A549 (cell line): ENCODE measurements around the gene SELENOI. TPM values are rescaled to one million over a fixed set of nuclear protein-coding genes. Genes with fewer than 3 reads are reported as not detected.
"Not testable (repeated sequence)": the region's sequence is repeated elsewhere in the genome, so short reads cannot be mapped to it uniquely, and the experiment has no call there.

Source experiments
- ATAC-seq, 2 experiments: fragments of 200-7000 bp in 1 of 2; fragments of >200 bp in 1 of 2; cut with Nextera tagmentation in 1 of 2; cut with Tn5 transposase in 1 of 2; 3 replicates each; pipeline versions ENCODE4 v1.8.0 to v1.9.1; 2018 to 2020; ENCODE audit warnings: mild to moderate bottlenecking in 1 of 2, moderate library complexity in 1 of 2
- CTCF ChIA-PET: fragments of 300-600 bp; sonication (Branson Sonifier 250); formaldehyde crosslinking; extraction: SDS; loops from one replicate; lab custom pipeline; 2021; ENCODE audit warnings: antibody characterized with exemption, inconsistent platforms; lab: Yijun Ruan, JAX
- POLR2A ChIA-PET: fragments of 350-600 bp; formaldehyde crosslinking; extraction: SDS; loops from one replicate; lab custom pipeline; 2021; ENCODE audit warnings: antibody characterized with exemption, inconsistent platforms; lab: Yijun Ruan, JAX
- DNase-seq, 2 experiments: peaks; one replicate each; pipeline versions ENCODE4 v3.0.0 to v3.0.0-alpha.2; 2011 to 2016; ENCODE audit warnings: low read depth in 1 of 2, low spot score in 1 of 2
- FAIRE-seq: peaks from 2 replicates; lab custom pipeline; 2011; peaks lifted over from hg19 to GRCh38; lab: Jason Lieb, UNC
- H3K27ac ChIP-seq, 2 experiments: fragments of >200 bp; sonication (Bioruptor Twin); formaldehyde crosslinking; 3 replicates each; pipeline ENCODE4 v1.5.1; 2016 to 2017
- H3K4me1 ChIP-seq: fragments of >200 bp; sonication (Bioruptor Twin); formaldehyde crosslinking; 3 replicates; pipeline ENCODE4 v1.6.1; 2016
- H3K4me2 ChIP-seq: fragments of >200 bp; sonication (Bioruptor Twin); formaldehyde crosslinking; 3 replicates; pipeline ENCODE4 v1.6.1; 2016
- H3K4me3 ChIP-seq: fragments of >200 bp; sonication (Bioruptor Twin); formaldehyde crosslinking; 3 replicates; pipeline ENCODE4 v1.5.1; 2016
- H3K9me3 ChIP-seq: fragments of >200 bp; sonication (Bioruptor Twin); formaldehyde crosslinking; 3 replicates; pipeline ENCODE4 v1.6.1; 2016
- CBX8 ChIP-seq: fragments of 200-600 bp; sonication (generic); IDR thresholded peaks from 2 replicates; pipeline ENCODE4 v1.6.1; 2016
- CEBPB ChIP-seq, 2 experiments: fragments of >200 bp in 1 of 2; sonication (Bioruptor Twin) in 1 of 2; formaldehyde crosslinking in 1 of 2; IDR thresholded peaks; 2 replicates each; pipeline ENCODE4 v1.6.1; 2012 to 2016
- EHF ChIP-seq: fragments of 250-450 bp; sonication (Bioruptor Pico); IDR thresholded peaks from 2 replicates; pipeline ENCODE4 v1.5.0; 2020; ENCODE audit warnings: mild to moderate bottlenecking
- EP300 ChIP-seq, 2 experiments: fragments of >200 bp; sonication (Bioruptor Twin); formaldehyde crosslinking; IDR thresholded peaks; 2 replicates in 1 of 2; 3 replicates in 1 of 2; pipeline ENCODE4 v1.6.1; 2016 to 2017
- ESRRA ChIP-seq: fragments of 150-350 bp; IDR thresholded peaks from 2 replicates; pipeline ENCODE4 v1.6.1; 2014; ENCODE audit warnings: mild to moderate bottlenecking, low read length, borderline replicate concordance
- FOSB ChIP-seq: fragments of 250-450 bp; sonication (Bioruptor Pico); IDR thresholded peaks from 2 replicates; pipeline ENCODE4 v1.5.0; 2020; ENCODE audit warnings: mild to moderate bottlenecking, moderate library complexity
- GATA3 ChIP-seq: IDR thresholded peaks from 2 replicates; pipeline ENCODE4 v1.6.1; 2012; ENCODE audit warnings: borderline replicate concordance
- HDAC2 ChIP-seq: fragments of 200-600 bp; sonication (generic); IDR thresholded peaks from 2 replicates; pipeline ENCODE4 v1.6.1; 2016
- POLR2A ChIP-seq: IDR thresholded peaks from 2 replicates; pipeline ENCODE4 v1.6.1; 2012; ENCODE audit warnings: mild to moderate bottlenecking, low read length
- RAD21 ChIP-seq, 2 experiments: fragments of >200 bp in 1 of 2; sonication (Bioruptor Twin) in 1 of 2; formaldehyde crosslinking in 1 of 2; IDR thresholded peaks in 1 of 2; conservative IDR thresholded peaks in 1 of 2; 2 replicates in 1 of 2; 3 replicates in 1 of 2; pipeline ENCODE4 v1.6.1; 2012 to 2018; ENCODE audit warnings: inconsistent platforms in 1 of 2
- RARB ChIP-seq: fragments of 250-450 bp; sonication (Bioruptor Pico); IDR thresholded peaks from 2 replicates; pipeline ENCODE4 v1.8.0; 2021; ENCODE audit warnings: mild to moderate bottlenecking, moderate library complexity
- TFCP2L1 ChIP-seq: fragments of 250-450 bp; sonication (Bioruptor Pico); IDR thresholded peaks from 2 replicates; pipeline ENCODE4 v1.5.0; 2021; ENCODE audit warnings: mild to moderate bottlenecking
- WGBS: methylation state at CpG from one replicate; pipeline ENCODE4 v1.1.6; 2017; ENCODE audit errors: missing lambda C conversion rate; 5-methylcytosine and 5-hydroxymethylcytosine counted together
- polyA plus RNA-seq, 4 experiments: library from polyadenylated mRNA; depleted of rRNA in 3 of 4; stranded (reverse); fragments of >200 nt; fragmentation: RNase III in 1 of 4; extraction: RNeasy Plus Mini Kit Qiagen cat#74134 plus additional on column Dnase treatment in 1 of 4; gene quantifications; 2 replicates in 3 of 4; 3 replicates in 1 of 4; pipeline ENCODE4 v1.2.3, GENCODE V29; 2011 to 2017
- TF ChIP-seq, protein P1 (sequence below): fragments of 250-450 bp; sonication (Bioruptor Pico); IDR thresholded peaks from 2 replicates; pipeline ENCODE4 v1.5.0; 2020; ENCODE audit warnings: low read depth, mild to moderate bottlenecking, moderate library complexity
- TF ChIP-seq, protein P2 (sequence below): IDR thresholded peaks from 2 replicates; pipeline ENCODE4 v1.6.1; 2012; ENCODE audit warnings: low read depth, borderline replicate concordance
- TF ChIP-seq, protein P3 (sequence below): fragments of >200 bp; sonication (Bioruptor Twin); formaldehyde crosslinking; IDR thresholded peaks from 2 replicates; pipeline ENCODE4 v1.6.1; 2016
- TF ChIP-seq, protein P4 (sequence below): fragments of >200 bp; sonication (Bioruptor Twin); formaldehyde crosslinking; IDR thresholded peaks from 3 replicates; pipeline ENCODE4 v1.6.1; 2016

SELENOI gene
- polyA plus RNA-seq, 2 of the 4 experiments (the other 2 are of a cell fraction) = 18.2 to 38.7 TPM

DNA sequence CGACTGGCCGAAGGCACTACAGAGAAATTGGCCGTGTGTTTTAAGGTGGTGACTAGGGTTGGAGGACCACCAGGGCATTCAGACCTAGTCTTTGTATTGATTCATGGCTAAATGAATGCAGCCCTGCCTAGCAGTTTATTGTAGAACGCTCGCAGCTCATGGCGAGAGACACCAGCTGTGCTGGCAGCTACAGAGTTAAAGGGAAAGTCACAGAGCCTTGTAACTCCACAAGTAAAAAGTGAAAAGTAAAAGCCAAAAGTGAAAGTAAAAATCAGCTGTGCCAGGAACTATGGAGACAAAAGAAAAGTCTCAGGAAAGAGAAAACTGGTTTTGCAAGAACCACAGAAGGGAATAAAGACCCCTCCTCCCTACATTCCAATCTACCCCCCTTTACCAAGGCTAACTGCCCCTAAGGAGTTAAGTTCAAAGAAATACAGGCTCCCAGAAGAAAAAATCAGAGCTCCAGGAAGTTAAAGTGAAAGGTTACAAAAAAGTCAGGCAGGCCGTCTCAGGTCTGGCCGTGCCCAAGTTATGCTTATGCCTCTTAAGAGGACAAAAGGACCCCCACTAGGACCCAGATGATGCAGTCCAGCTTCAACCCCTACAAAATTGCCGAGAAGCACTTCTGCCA, 46.4 kb upstream of the SELENOI start:
- Histone ChIP-seq H3K4me3 (no peak overlapping the region), H3K4me2 (peak overlapping the region; percentile 69), H3K4me1 (0 out of 3 replicates have a peak, but pooled peaks cover 3% of the 10 kb centered on the region), H3K27ac (peak overlapping the region; percentile 41 to 64; a peak in 5 of 6 replicates), H3K9me3 (no peaks in the 10 kb centered on the region)
- no peak for FAIRE-seq
- TF ChIP-seq RARB (CRISPR knock-in tag) (no peak), POLR2A (no peak), TFCP2L1 (no peak), CEBPB (IDR thresholded peaks at IDR 0.05) (no peak), HDAC2 (no peak), EP300 (IDR thresholded peaks at IDR 0.05) (no peak), FOSB (CRISPR knock-in tag) (no peak), RAD21 (conservative IDR thresholded peaks at IDR 0.05 in 1 of 2, IDR thresholded peaks at IDR 0.05 in 1 of 2) (no peak)
- TF ChIP-seq, protein P1, sequence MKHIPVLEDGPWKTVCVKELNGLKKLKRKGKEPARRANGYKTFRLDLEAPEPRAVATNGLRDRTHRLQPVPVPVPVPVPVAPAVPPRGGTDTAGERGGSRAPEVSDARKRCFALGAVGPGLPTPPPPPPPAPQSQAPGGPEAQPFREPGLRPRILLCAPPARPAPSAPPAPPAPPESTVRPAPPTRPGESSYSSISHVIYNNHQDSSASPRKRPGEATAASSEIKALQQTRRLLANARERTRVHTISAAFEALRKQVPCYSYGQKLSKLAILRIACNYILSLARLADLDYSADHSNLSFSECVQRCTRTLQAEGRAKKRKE (CRISPR knock-in tag) = no peak
- TF ChIP-seq, protein P2, sequence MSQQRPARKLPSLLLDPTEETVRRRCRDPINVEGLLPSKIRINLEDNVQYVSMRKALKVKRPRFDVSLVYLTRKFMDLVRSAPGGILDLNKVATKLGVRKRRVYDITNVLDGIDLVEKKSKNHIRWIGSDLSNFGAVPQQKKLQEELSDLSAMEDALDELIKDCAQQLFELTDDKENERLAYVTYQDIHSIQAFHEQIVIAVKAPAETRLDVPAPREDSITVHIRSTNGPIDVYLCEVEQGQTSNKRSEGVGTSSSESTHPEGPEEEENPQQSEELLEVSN = no peak
- no peak for ATAC-seq
- CTCF ChIA-PET = interaction anchor here (1.2 to 1.4 kb wide), 2 partner anchors 11 to 14 kb away, joined by 3 read pairs; no protein-coding TSS in a partner anchor
- POLR2A ChIA-PET = interaction anchor here (0.8 kb wide), 1 partner anchor 46 kb away, joined by 3 read pairs; the partner anchor contains the start of gene SELENOI
- no peak for DNase-seq
- WGBS = 59% methylated on average over 9 of the region's 9 CpGs

DNA sequence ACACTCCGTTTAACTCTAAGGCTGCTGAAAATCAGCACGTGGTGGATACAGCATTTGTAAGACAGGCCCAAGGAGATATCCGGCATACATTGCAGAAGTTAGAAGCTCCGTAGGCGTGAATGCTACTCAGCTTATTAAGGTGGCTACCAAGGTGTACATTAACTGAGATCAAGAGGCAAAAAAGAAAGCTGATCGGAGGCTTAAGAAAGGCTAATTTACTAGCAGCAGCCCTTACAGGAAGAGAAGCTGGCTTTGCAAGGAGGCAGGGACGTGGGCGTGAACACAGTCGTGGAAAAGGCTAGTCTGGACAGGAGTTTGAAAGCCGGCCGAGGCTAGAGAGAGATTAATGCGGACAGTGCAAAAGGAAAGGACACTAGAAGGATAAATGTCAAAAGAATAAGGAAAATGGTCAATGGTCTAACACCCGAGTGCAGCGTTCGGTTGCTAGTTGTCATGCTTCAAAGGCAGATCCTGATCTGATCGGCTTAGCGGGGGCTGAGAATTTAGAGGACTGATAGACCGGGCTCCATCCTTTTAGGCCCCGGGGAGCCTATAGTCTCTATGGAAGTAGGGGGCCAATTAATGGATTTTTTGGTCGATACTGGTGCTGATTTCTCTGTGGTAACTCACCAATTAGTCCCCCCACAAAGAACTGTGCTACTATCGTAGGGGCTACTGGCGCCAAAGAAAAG, 45.6 kb upstream of the SELENOI start:
- Histone ChIP-seq H3K27ac (no peak overlapping the region), H3K4me3 (no peak overlapping the region), H3K4me1 (0 out of 3 replicates have a peak, but pooled peaks cover 3% of the 10 kb centered on the region), H3K4me2 (peak overlapping the region; percentile 69), H3K9me3 (no peaks in the 10 kb centered on the region)
- CTCF ChIA-PET = interaction anchor here (1.4 to 2.2 kb wide), 2 partner anchors 10 to 13 kb away, joined by 3 to 7 read pairs; no protein-coding TSS in a partner anchor
- ATAC-seq (no peak), DNase-seq (no peak), FAIRE-seq (no peak)
- POLR2A ChIA-PET = interaction anchor here (0.8 kb wide), 1 partner anchor 45 kb away, joined by 3 read pairs; the partner anchor contains the start of gene SELENOI
- 87% methylated on average over 22 of the region's 22 CpGs for WGBS
- no peak for TF ChIP-seq EHF (CRISPR knock-in tag)
- TF ChIP-seq RARB (CRISPR knock-in tag) = no peak
- no peak for TF ChIP-seq ESRRA
- TF ChIP-seq, all 56 proteins: peak for 0

DNA sequence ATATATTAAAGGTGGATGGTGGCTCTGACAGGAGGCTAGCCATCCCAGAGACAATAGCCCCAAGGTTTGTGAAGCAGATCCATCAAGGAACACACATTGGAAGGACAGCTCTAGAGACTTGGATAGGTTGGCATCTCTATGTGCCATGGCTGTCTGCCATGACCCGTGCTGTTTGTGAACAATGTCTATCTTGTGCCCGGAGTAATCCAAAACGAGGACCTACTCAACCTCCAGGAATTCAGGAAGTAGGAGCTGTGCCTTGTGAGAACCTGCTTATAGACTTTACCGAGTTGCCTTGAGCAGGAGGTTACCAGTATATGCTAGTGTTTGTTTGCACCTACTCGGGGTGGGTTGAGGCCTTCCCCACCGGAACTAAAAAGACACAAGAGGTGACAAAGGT, 43.1 kb upstream of the SELENOI start:
- no peak for ATAC-seq
- POLR2A ChIA-PET = no interaction called here
- Histone ChIP-seq H3K4me1 (0 out of 3 replicates have a peak, but pooled peaks cover 3% of the 10 kb centered on the region), H3K4me2 (no peak overlapping the region), H3K27ac (no peak overlapping the region)
- no peak for FAIRE-seq
- no peak for DNase-seq
- TF ChIP-seq CBX8 (no peak), GATA3 (no peak), HDAC2 (no peak)
- TF ChIP-seq, protein P3, sequence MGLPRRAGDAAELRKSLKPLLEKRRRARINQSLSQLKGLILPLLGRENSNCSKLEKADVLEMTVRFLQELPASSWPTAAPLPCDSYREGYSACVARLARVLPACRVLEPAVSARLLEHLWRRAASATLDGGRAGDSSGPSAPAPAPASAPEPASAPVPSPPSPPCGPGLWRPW = no peak
- TF ChIP-seq, protein P4, sequence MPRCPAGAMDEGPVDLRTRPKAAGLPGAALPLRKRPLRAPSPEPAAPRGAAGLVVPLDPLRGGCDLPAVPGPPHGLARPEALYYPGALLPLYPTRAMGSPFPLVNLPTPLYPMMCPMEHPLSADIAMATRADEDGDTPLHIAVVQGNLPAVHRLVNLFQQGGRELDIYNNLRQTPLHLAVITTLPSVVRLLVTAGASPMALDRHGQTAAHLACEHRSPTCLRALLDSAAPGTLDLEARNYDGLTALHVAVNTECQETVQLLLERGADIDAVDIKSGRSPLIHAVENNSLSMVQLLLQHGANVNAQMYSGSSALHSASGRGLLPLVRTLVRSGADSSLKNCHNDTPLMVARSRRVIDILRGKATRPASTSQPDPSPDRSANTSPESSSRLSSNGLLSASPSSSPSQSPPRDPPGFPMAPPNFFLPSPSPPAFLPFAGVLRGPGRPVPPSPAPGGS = no peak
- TF ChIP-seq, all 56 proteins: peak for 0
- 30% methylated on average over 6 of the region's 6 CpGs for WGBS
- CTCF ChIA-PET = interaction anchor here (0.6 to 0.9 kb wide), 2 partner anchors 18 to 42 kb away, joined by 3 read pairs; no protein-coding TSS in a partner anchor
- H3K9me3 ChIP-seq = no peaks in the 10 kb centered on the region
- no peak overlapping the region for H3K4me3 ChIP-seq

DNA sequence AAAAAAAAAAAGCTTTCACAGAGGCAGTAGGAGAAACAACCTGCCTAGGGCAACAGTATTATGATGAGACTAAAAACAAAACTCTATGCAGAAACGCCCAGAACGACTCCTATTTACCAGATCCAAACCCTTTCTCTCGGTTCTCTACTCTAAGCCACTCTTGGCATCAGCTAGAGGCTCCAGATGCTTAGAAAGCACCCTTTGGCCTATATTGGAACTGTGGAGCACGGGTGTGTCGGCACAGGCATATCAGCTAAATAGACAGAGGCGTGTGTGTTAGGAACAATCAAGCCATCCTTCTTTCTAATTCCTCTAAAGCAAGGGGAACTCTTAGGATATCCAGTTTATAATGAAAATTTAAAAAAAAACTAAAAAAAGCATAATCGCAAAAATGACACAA, 40.8 kb upstream of the SELENOI start:
- H3K4me3 ChIP-seq, H3K9me3 ChIP-seq, H3K4me1 ChIP-seq, H3K27ac ChIP-seq, FAIRE-seq, DNase-seq, POLR2A ChIA-PET, H3K4me2 ChIP-seq, ATAC-seq: not testable (repeated sequence)
- CTCF ChIA-PET = interaction anchor here (1.2 kb wide), 1 partner anchor 9 kb away, joined by 3 read pairs; no protein-coding TSS in a partner anchor
- whole genome bisulfite sequencing = 56% methylated on average over 7 of the region's 7 CpGs
